CD4-positive, alpha-beta T cell (primary cell): Measurements from ENCODE around the gene TLNRD1. TPM values are rescaled to one million over a fixed set of nuclear protein-coding genes. Genes with fewer than 3 reads are reported as not detected.

Source experiments
- ATAC-seq: fragments of 200-7000 bp; cut with Tn5 transposase; one replicate; pipeline ENCODE4 v1.10.0; 2022; ENCODE audit warnings: mild to moderate bottlenecking; ENCODE audit not compliant: poor library complexity
- CTCF ChIA-PET: fragments of 350-600 bp; sonication (Branson Sonifier 250); formaldehyde crosslinking; loops from one replicate; lab custom pipeline; 2021; ENCODE audit warnings: antibody characterized with exemption, inconsistent platforms; lab: Charles Lee
- POLR2A ChIA-PET: fragments of 350-600 bp; sonication (Branson Sonifier 250); formaldehyde crosslinking; loops from one replicate; lab custom pipeline; 2021; ENCODE audit warnings: antibody characterized with exemption, inconsistent platforms; lab: Charles Lee
- DNase-seq, 14 experiments: peaks; one replicate each; pipeline ENCODE4 v3.0.0-alpha.2; 2013 to 2020; ENCODE audit warnings: mixed read lengths in 2 of 14
- H3K27ac ChIP-seq, 2 donors: one replicate each; pipeline versions ENCODE4 v1.5.1 to v1.7.0; 2013; ENCODE audit warnings: low read length in 2 of 2, low read depth in 1 of 2, mild to moderate bottlenecking in 1 of 2
- H3K27me3 ChIP-seq, 2 experiments: 1 replicate in 1 of 2; 2 replicates in 1 of 2; pipeline versions ENCODE4 v1.6.1 to v1.7.0; 2013; ENCODE audit warnings: low read length in 2 of 2, control low read depth in 1 of 2, mild to moderate bottlenecking in 1 of 2, moderate library complexity in 1 of 2; ENCODE audit not compliant: insufficient read depth in 2 of 2, control insufficient read depth in 1 of 2
- H3K36me3 ChIP-seq: one replicate; pipeline ENCODE4 v1.6.1; 2013; ENCODE audit warnings: low read length, control low read depth; ENCODE audit not compliant: insufficient read depth
- H3K4me1 ChIP-seq: one replicate; pipeline ENCODE4 v1.6.1; 2013; ENCODE audit warnings: low read length, control low read depth; ENCODE audit not compliant: insufficient read depth
- H3K4me3 ChIP-seq: one replicate; pipeline ENCODE4 v1.5.1; 2013; ENCODE audit warnings: mild to moderate bottlenecking, low read length, moderate library complexity
- H3K9me3 ChIP-seq, 2 experiments: 1 replicate in 1 of 2; 2 replicates in 1 of 2; pipeline versions ENCODE4 v1.6.1 to v1.7.0; 2013; ENCODE audit warnings: low read length in 2 of 2, mild to moderate bottlenecking in 2 of 2, control low read depth in 1 of 2, moderate library complexity in 1 of 2; ENCODE audit not compliant: control insufficient read depth in 1 of 2, insufficient read depth in 1 of 2
- H3K27ac Mint-ChIP-seq: one replicate; pipeline ENCODE4 v1.8.0; 2020; ENCODE audit warnings: mixed read lengths
- H3K27me3 Mint-ChIP-seq: one replicate; pipeline ENCODE4 v1.8.0; 2021; ENCODE audit warnings: mixed read lengths
- H3K36me3 Mint-ChIP-seq: one replicate; pipeline ENCODE4 v1.8.0; 2021; ENCODE audit warnings: low read depth, mixed read lengths
- H3K4me1 Mint-ChIP-seq: one replicate; pipeline ENCODE4 v1.8.0; 2021; ENCODE audit warnings: low read depth, mixed read lengths
- H3K4me3 Mint-ChIP-seq: one replicate; pipeline ENCODE4 v1.8.0; 2020; ENCODE audit warnings: mild to moderate bottlenecking, mixed read lengths
- H3K9me3 Mint-ChIP-seq: one replicate; pipeline ENCODE4 v1.8.0; 2020; ENCODE audit warnings: mixed read lengths
- intact Hi-C, 2 experiments: fragments of 100-400 bp; cut with DNase I in 1 of 2; cut with micrococcal nuclease in 1 of 2; formaldehyde crosslinking; loops; one replicate each; pipeline versions ENCODE4 v1.15.1 to v1.9.0; 2023 to 2025; cut with DNase I, micrococcal nuclease
- total RNA-seq, 174 experiments: library from RNA in 2 of 174; stranded (reverse) in 2 of 174; gene quantifications; one replicate each; pipeline ENCODE4 v1.2.3 and lab custom pipeline; 2021 to 2026
- TF ChIP-seq, protein P1 (sequence below): fragments of 200-600 bp; IDR thresholded peaks from one replicate; pipeline ENCODE4 v1.8.0; 2022; ENCODE audit warnings: antibody characterized with exemption, mild to moderate bottlenecking

Gene TLNRD1
- total RNA-seq, 2 experiments from 2014 or later: 10.5 to 12.3 TPM

DNA sequence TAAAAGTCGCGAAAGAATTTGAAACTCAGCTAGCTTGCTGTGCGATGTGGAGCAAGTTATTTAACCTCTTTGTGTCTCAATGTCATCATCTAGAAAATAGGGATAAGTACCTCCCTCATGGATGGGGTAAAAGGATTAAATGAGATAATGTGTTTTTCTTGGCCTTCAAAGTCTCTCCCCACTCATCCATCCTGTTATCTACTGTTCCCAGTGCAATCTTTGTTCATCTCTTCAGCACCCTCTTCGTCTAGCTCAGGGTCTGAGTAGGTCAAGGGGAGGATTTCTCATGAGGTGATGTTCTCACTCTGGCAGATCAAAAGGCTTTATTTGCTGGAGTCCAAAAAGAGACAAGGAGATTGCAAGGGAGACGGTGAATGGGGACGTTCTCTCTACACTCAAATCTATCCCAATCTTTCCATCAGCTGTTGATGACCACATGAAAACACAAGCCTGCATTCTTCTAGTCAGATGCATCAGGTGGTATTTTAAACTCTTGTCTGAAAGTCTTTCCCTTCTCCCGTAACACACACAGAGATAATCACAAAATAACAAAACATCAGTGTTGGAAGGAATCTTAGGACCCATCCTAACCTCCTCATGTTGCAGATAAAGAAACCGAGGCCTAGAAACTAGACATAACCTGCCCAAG lies 12.5 kb upstream of the TLNRD1 start:
- Mint-ChIP-seq H3K9me3 (no peaks in the 10 kb centered on the region), H3K36me3 (peaks cover 31% of the 10 kb centered on the region), H3K27ac (peak overlapping the region; percentile 94), H3K4me3 (peak overlapping the region; percentile 95), H3K27me3 (no peaks in the 10 kb centered on the region), H3K4me1 (peaks cover 82% of the 10 kb centered on the region)
- Histone ChIP-seq H3K9me3 (no peaks in the 10 kb centered on the region), H3K27ac (no peak overlapping the region), H3K4me1 (peaks cover 49% of the 10 kb centered on the region), H3K4me3 (peak overlapping the region; percentile 92), H3K27me3 (no peaks in the 10 kb centered on the region), H3K36me3 (peaks cover 9% of the 10 kb centered on the region)
- intact Hi-C loops: loop anchor here (2.0 to 5.0 kb wide), 4 partner anchors 17 to 1059 kb away; partner anchors contain the start of genes MEX3B (in 1 of the 2) and STARD5 (in 1 of the 2)
- ChIA-PET POLR2A (interaction anchor here (0.9 to 5.0 kb wide), 3 partner anchors 12 to 169 kb away, joined by 3 to 70 read pairs (median 3); partner anchors contain the start of gene TLNRD1), CTCF (interaction anchor here (1.2 kb wide), 1 partner anchor 18 kb away, joined by 8 read pairs; no protein-coding TSS in a partner anchor)
- DNase-seq: no peak
- TF ChIP-seq, protein P1, sequence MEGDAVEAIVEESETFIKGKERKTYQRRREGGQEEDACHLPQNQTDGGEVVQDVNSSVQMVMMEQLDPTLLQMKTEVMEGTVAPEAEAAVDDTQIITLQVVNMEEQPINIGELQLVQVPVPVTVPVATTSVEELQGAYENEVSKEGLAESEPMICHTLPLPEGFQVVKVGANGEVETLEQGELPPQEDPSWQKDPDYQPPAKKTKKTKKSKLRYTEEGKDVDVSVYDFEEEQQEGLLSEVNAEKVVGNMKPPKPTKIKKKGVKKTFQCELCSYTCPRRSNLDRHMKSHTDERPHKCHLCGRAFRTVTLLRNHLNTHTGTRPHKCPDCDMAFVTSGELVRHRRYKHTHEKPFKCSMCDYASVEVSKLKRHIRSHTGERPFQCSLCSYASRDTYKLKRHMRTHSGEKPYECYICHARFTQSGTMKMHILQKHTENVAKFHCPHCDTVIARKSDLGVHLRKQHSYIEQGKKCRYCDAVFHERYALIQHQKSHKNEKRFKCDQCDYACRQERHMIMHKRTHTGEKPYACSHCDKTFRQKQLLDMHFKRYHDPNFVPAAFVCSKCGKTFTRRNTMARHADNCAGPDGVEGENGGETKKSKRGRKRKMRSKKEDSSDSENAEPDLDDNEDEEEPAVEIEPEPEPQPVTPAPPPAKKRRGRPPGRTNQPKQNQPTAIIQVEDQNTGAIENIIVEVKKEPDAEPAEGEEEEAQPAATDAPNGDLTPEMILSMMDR: no peak
- ATAC-seq: no peak

DNA sequence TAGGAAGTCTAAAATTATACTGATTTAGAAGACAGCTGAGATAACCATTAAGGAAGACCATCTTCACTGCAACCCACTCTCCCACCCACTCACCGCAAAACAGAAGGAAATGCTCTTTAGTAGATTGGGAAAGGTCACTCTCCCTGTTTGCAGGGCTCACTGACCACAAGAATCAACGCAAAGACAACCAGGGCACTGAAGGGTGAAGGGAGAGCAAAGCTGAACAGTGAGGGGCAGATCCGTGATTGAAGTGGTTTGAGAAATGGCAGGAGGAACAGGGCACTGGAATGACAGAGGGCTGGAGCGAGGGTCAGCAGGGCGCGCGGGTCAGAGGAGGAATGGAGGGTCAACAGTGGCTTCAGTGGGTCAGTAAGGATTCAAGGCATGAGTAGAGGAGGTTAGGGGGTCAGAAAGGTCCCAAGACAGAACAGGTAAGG lies 11.6 kb upstream of the TLNRD1 start:
- Mint-ChIP-seq H3K4me1 (peaks cover 75% of the 10 kb centered on the region), H3K4me3 (peak overlapping the region; percentile 95), H3K27ac (peak overlapping the region; percentile 94), H3K9me3 (no peaks in the 10 kb centered on the region), H3K27me3 (no peaks in the 10 kb centered on the region), H3K36me3 (peaks cover 28% of the 10 kb centered on the region)
- peaks cover 8% of the 10 kb centered on the region for H3K36me3 ChIP-seq
- no peak for ATAC-seq
- ChIA-PET POLR2A (interaction anchor here (1.2 to 5.0 kb wide), 2 partner anchors 12 to 24 kb away, joined by 3 to 70 read pairs; partner anchors contain the start of gene TLNRD1), CTCF (interaction anchor here (3.9 kb wide), 1 partner anchor 12 kb away, joined by 15 read pairs; the partner anchor contains the start of gene TLNRD1)
- H3K4me1 ChIP-seq: peaks cover 47% of the 10 kb centered on the region
- TF ChIP-seq, protein P1: no peak
- H3K9me3 ChIP-seq: no peaks in the 10 kb centered on the region
- H3K4me3 ChIP-seq: peak overlapping the region; percentile 92
- no peaks in the 10 kb centered on the region for H3K27me3 ChIP-seq
- intact Hi-C loops: loop anchor here (2.0 to 5.0 kb wide), 4 partner anchors 16 to 1058 kb away; partner anchors contain the start of genes MEX3B (in 1 of the 2) and STARD5 (in 1 of the 2)
- no peak for DNase-seq
- peak overlapping the region; percentile 79 to 83 for H3K27ac ChIP-seq

GRCh38 chr15:80989518-80990478 lies 10.9 kb upstream of the TLNRD1 start, which contains the start of gene MESD:
Gene MESD, minus strand, starts transcription at chr15:80989819. Its CDS starts 28 bp downstream, at chr15:80989791.
- H3K9me3 Mint-ChIP-seq: no peaks in the 10 kb centered on the region
- peaks cover 42% of the 10 kb centered on the region for H3K4me1 ChIP-seq
- H3K27ac Mint-ChIP-seq: peak within 1 kb of the TSS; percentile 94
- TF ChIP-seq, protein P1: no peak
- peak within 1 kb of the TSS; percentile 79 to 83 for H3K27ac ChIP-seq
- H3K9me3 ChIP-seq: no peaks in the 10 kb centered on the region
- peaks cover 22% of the 10 kb centered on the region for H3K36me3 Mint-ChIP-seq
- peak; percentile 99 for ATAC-seq
- no peaks in the 10 kb centered on the region for H3K27me3 Mint-ChIP-seq
- peaks cover 8% of the 10 kb centered on the region for H3K36me3 ChIP-seq
- DNase-seq: peak; percentile 93 to 99 (median 98)
- peaks cover 68% of the 10 kb centered on the region for H3K4me1 Mint-ChIP-seq
- intact Hi-C loops: loop anchor here (1.0 to 10.0 kb wide), 10 partner anchors 9 to 1058 kb away; partner anchors contain the start of genes ABHD17C (in 1 of the 2), FAH (in 1 of the 2), MEX3B (in 1 of the 2) and STARD5 (in 1 of the 2)
- peak within 1 kb of the TSS; percentile 92 for H3K4me3 ChIP-seq
- no peaks in the 10 kb centered on the region for H3K27me3 ChIP-seq
- H3K4me3 Mint-ChIP-seq: peak within 1 kb of the TSS; percentile 95
- CTCF ChIA-PET: interaction anchor here (3.9 kb wide), 1 partner anchor 11 kb away, joined by 15 read pairs; the partner anchor contains the start of gene TLNRD1
- POLR2A ChIA-PET: interaction anchor here (0.6 to 5.0 kb wide), 4 partner anchors 11 to 49 kb away, joined by 3 to 70 read pairs (median 4); partner anchors contain the start of gene TLNRD1
